C4-2B (cell line): ENCODE data around the gene EFNB3.

ENCODE experiments used
- H3K27ac ChIP-seq: fragments of 450-650 bp; 2 replicates; pipeline ENCODE4 v1.5.1; 2017
- CTCF ChIP-seq: fragments of 450-650 bp; conservative IDR thresholded peaks from 2 replicates; pipeline ENCODE4 v1.5.1; 2017; ENCODE audit warnings: mild to moderate bottlenecking
- ZFX ChIP-seq: fragments of 450-650 bp; IDR thresholded peaks from 2 replicates; pipeline ENCODE4 v1.6.1; 2017

EFNB3 gene

DNA sequence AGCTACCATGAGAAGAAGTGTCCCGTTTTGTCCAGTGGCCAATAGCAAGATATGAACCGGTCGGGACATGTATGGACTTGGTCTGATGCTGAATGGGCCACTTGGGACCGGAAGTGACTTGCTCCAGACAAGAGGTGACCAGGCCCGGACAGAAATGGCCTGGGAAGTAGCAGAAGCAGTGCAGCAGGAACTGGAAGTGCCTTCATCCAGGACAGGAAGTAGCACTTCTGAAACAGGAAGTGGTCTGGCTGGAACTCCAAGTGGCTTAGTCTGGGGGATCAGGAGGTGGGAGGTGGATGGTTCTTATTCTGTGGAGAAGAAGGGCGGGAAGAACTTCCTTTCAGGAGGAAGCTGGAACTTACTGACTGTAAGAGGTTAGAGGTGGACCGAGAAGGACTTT lies 5.3 kb downstream of the EFNB3 start:
- no peak overlapping the region for H3K27ac ChIP-seq
- TF ChIP-seq CTCF, result no peak
- TF ChIP-seq ZFX, result no peak

GRCh38 chr17:7711051-7711755 lies 6.2 kb downstream of the EFNB3 start:
- TF ChIP-seq CTCF (no peak), ZFX (no peak)
- H3K27ac ChIP-seq, result no peak overlapping the region

DNA sequence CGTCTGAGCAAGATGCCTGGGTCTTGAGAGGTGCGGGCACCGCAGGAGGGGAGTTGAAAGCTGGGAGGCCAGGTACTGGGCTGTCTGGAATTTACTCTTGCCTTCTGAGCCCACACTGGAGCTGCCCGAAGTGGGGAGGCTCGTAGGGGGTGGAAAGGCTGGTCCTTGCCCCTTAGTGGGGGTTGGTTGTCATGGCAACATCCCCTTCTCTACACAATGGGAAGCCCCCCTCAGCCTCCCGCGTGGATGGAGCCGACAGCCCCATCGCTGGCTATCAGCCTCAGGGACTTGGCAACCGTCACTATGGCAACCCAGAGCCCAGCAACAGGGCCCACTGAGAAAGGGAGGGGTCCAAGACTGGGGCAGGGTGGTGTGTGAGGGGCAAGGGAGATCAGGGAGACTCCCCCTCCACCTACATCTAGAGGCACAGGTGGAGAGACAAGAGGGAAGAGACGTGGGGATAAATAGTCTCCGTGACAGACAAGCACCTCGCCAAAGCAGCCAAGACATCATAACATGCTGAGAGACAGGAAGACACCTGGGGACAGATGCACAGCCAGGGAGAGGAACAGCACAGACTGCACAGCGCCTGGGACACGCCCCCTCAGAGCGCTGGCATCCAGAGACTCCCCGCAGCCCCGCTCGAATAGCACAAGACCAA lies 7.2 kb downstream of the EFNB3 start:
- H3K27ac ChIP-seq, result no peak overlapping the region
- TF ChIP-seq CTCF (no peak), ZFX (no peak)

GRCh38 chr17:7713782-7714181 lies 8.8 kb downstream of the EFNB3 start:
- no peak overlapping the region for H3K27ac ChIP-seq
- no peak for TF ChIP-seq CTCF
- TF ChIP-seq ZFX, result no peak

GRCh38 chr17:7714721-7715594 lies 10.0 kb downstream of the EFNB3 start:
- no peak overlapping the region for H3K27ac ChIP-seq
- TF ChIP-seq ZFX (no peak), CTCF (no peak)

DNA sequence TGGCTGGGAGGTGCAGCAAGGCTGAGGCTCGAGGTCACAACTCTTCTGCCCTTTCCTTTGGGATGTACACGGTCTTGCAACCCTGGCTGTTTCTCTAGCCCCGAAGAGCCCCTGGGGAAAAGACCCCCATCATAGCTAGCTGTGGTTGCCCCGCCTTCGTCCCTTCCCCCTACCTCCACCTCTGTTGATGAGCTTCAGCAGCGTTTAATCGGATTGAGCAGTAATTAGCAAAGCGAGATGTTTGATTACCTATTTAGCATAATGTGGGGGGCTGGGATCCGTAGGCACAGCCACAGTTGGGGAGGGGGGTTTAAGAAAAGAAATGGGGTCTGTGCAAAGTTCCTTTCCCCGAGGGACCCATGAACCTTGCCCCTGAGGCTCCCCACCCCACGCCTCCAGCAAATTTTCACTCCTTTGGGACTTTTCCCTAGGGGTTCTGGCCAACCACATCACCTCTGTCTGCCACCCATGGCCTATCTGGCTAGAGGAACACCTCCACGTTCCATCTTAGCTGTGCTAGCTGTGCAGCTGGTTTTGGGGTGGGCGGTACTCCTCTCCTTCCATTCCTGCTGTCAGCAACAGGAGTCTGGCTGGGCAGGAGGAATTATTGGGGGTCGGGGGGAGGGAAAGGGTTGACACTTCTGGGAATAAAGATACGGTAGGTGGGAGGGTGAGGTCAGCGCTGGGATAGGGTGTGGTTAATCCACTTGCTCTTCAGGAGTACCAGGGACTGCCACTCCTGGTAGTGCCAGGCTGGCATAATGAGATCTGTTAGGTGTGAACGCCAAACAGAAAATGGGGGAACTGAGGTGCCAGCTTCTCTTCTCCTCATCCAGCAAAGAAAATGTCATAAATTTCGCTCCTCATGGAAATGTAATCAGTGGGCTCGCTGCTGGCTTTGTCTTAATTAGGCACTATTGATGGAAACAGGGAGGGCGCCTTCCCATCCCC lies 11.2 kb downstream of the EFNB3 start:
- TF ChIP-seq CTCF, result no peak
- no peak for TF ChIP-seq ZFX
- H3K27ac ChIP-seq, result peak overlapping the region; percentile 32
